NCI-H187 treated with DMSO at 0.1 percent for 48 hours (cell line): Measurements from ENCODE around the gene CEBPZOS.
"Not testable (repeated sequence)": the region's sequence is repeated elsewhere in the genome, so short reads cannot be mapped to it uniquely, and the experiment has no call there.

Experiments
- DNase-seq: peaks from one replicate; lab custom pipeline; 2025; lab: John Stamatoyannopoulos, UW

Gene CEBPZOS

GRCh38 chr2:37191253-37191652 is 5.0 kb upstream of the CEBPZOS start:
- DNase-seq = no peak

- no peak for DNase-seq
Observed at GRCh38 chr2:37191747-37192146, 4.5 kb upstream of the CEBPZOS start.

DNA sequence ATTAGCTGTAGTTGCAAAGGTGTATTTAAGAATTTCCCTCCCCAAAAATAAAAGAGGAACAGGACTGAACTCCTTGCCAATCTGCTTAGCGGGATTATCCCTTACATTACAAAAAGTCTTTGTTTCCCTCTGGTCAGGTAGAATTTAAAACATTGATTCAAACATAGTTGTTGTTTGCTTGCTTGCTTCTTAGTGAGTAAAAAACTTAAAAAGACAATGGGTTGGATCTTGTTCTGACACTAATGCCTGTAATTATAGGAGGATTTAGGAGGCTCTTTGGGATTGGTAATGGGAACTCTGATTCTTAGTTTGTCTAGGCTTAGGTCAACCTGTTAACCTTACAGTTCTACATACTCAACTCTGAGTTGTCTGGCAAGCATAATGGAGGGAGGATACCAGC is 3.7 kb upstream of the CEBPZOS start:
- no peak for DNase-seq

DNA sequence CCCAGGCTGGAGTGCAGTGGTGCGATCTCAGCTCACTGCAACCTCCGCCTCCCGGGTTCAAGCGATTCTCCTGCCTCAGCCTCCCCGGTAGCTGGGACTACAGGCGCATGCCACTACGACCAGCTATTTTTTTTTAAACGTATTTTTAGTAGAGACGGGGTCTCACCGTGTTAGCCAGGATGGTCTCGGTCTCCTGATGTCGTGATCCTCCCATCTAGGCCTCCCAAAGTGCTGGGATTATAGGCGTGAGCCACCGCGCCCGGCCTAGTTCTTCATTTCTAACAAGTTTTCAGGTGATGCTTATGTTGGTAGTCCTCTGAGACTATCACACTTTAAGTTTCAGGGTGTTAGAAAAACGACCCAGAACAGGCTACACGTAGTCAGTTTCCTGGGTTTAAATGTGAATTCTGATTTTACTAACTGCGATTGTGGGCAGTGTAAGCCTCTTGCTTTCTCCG is 405 bp upstream of the CEBPZOS start:
- not testable (repeated sequence) for DNase-seq

GRCh38 chr2:37198681-37199065 is 2.4 kb downstream of the CEBPZOS start:
- DNase-seq = no peak

GRCh38 chr2:37201208-37201607 is 4.9 kb downstream of the CEBPZOS start:
- no peak for DNase-seq

DNA sequence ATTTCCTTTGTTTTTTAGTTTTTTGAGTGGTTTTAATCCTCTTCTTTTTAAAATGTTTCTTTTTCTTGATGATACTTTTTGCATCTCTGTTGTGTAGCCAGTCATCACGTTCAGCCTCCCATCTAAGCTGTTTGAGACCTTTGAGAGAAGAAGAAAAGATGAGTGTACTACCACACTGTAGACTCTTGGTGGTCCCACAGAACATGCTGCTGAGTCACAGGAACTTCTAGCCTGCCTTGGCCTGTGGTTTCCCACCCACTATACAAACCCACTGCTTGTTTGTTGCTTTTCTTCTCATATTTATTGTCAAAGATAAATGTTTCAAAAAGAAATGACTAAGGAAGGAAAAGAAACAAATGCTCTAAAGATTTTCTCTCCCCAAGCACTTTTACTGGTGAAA is 5.5 kb downstream of the CEBPZOS start:
- no peak for DNase-seq

DNA sequence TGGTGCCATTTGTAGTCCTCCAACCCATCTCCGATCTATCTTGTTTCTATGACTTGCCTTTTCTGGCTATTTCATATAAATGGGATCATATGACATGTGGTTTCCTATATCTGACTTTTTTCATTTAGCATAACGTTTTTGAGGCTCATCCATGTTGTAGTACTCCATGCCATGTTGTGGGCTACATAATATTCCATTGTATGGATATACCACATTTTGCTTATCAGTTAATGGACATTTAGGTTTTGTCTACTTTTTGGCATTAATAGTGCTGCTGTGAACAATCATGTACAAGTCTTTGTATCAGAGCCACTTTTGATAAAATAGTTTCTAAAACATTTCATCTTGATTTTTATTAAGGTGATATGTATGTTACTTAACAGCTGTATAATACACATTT is 7.4 kb downstream of the CEBPZOS start:
- DNase-seq = no peak

- not testable (repeated sequence) for DNase-seq
Observed at GRCh38 chr2:37205071-37205661, 8.9 kb downstream of the CEBPZOS start.

DNA sequence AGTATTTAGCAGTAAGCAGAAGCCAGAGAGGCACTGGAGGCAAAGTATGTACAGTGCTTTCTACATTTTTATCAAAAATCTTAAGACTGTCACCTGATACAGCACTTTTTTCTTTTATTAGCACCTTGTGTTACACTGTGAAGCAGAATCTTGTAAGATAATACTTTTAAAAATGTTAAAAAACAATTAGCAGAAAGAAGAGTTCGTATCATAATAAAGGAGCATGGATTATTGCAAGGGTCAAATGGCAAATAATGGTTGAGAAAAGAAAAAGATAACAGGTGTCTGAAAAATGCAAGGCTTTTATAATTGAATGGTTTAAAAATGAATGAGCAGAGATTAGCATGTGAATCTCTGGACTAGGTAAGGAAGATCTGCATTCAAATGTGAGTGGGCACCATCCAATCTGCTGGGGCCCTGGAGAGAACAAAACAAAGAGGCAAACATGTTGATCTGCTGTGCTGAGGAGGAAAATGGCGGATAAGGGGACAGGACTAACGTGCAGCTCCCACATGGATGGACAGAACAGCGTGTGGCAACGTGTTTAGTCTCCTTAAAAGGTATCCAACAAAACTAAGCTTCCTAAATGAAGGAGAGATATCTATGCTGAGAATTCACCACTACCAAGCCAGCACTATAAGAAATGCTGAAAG is 9.5 kb downstream of the CEBPZOS start:
- DNase-seq = no peak

GRCh38 chr2:37206760-37207159 is 10.5 kb downstream of the CEBPZOS start:
- DNase-seq = not testable (repeated sequence)

- no peak for DNase-seq
Observed at GRCh38 chr2:37211212-37211611, 14.9 kb downstream of the CEBPZOS start.

GRCh38 chr2:37211939-37212338 is 15.6 kb downstream of the CEBPZOS start:
- DNase-seq = no peak

DNA sequence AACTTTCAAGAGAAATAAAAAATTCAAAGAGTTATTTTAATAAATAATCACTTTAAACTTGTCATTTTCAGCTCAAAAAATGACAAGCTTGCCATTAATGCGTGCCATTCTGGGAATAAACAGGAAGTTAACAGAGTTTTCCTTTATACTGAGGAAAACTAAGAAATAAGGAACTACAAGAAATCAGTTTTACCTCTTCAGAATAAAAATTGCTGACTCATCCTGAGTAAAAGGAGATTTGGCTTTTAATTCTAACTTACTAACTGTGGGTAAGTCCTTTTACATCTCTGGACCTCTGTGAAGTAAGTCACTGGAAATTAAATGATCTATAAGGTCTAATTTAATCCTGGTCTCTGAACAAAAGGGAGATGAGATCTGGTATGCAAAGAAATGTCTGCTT is 19.0 kb downstream of the CEBPZOS start:
- no peak for DNase-seq

GRCh38 chr2:37219046-37219445 is 22.8 kb downstream of the CEBPZOS start:
- DNase-seq = no peak

- DNase-seq = no peak
Observed at GRCh38 chr2:37223131-37223530, 26.8 kb downstream of the CEBPZOS start.

GRCh38 chr2:37224063-37224462 is 27.8 kb downstream of the CEBPZOS start:
- no peak for DNase-seq

GRCh38 chr2:37225129-37225528 is 28.8 kb downstream of the CEBPZOS start:
- not testable (repeated sequence) for DNase-seq

DNA sequence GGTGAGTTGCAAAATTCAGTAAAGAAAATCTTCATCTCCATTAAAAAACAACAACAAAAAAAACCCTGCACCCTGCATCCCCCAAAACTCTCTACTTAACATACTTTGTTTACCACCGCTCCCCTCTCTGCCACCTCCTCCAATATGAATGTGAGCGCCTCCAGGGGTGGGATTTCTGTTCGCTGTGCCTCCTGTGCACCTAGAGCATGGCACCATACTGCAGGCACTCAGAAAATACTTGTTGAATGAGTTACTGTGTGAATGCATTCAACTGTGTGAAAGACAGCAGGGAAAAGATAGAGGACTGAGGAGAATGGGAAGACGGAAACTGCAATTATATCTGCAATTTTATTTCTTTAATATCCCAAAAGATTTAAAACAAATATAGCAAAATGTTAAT is 30.6 kb downstream of the CEBPZOS start:
- no peak for DNase-seq

GRCh38 chr2:37228788-37229187 is 32.5 kb downstream of the CEBPZOS start:
- DNase-seq = no peak

DNA sequence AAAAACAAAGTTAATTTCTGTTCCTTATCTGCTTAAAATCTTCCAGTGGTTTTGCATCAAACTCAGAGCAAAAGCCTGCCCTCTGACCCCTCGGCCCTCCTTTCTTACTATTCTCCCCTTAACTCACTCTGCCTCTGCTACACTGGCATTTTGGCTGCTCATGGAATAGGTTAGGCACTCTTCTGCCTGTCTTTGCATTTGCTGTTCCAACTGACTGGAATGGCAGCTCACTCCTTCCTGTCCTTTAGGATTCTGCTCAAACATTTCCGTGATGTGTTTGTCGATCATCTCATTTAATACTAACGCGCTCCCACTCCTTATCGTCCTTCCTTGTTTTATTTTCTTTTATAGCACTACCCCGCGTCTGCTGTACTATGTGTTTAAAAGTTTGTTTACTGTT is 34.3 kb downstream of the CEBPZOS start:
- no peak for DNase-seq

DNA sequence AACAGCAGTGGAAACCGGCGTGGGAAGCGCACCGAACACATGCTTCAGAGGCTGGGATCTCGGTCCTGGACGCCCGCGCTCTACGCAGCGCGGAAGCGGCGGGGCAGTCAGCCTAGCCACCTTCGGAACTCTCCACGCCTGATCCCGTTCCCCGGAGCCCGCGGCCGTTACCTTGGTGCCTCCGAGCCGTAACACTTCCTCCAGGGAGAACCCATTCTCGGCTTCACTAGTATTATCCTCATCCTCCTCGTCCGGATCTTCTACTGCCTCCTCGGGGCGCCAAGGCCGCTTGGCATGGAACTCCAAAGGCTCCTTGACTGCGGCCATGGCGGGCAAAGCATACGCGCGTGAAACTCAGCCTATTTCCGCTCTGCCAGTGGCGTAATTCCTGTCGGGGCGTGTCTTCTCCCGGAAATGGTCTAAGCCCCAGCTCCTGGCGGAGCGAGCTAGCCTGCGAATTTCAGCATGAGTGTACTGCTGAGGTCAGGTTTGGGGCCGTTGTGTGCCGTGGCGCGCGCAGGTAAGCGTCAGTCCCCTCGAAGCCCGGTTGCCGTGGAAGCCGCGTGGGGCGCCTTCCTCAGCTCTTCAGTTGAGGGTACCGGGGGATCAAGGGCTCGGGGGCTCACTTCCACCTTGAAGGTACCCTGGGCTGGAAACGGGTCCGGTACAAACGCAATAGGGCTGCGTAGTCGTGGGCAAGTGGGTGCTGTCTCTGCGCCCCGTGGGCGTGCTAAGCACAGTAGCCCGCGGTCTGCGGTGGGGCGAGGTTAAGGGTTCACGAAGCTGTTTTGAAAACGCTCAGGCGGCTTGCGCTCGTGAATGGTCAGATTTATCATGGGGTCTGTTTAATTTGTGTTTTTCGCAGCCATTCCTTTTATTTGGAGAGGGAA is 35.2 kb downstream of the CEBPZOS start, which contains the start of the genes CEBPZ and NDUFAF7:
CEBPZ (minus strand) TSS at position 356 of the 890 bp plus-strand sequence; CDS start at position 327, 29 bp downstream.
NDUFAF7 (plus strand) TSS at position 418 of the 890 bp plus-strand sequence; CDS start at position 466, 48 bp downstream.
- DNase-seq = peak; percentile 57
